ENCODE results near the gene HSD11B1L. TPM values are rescaled to one million over a fixed set of nuclear protein-coding genes. Genes with fewer than 3 reads are reported as not detected.
"Not testable (repeated sequence)": the region's sequence is repeated elsewhere in the genome, so short reads cannot be mapped to it uniquely, and the experiment has no call there.

The HSD11B1L gene
- total RNA-seq, 2 experiments from 2014 or later = 2.2 to 4.1 TPM

DNA sequence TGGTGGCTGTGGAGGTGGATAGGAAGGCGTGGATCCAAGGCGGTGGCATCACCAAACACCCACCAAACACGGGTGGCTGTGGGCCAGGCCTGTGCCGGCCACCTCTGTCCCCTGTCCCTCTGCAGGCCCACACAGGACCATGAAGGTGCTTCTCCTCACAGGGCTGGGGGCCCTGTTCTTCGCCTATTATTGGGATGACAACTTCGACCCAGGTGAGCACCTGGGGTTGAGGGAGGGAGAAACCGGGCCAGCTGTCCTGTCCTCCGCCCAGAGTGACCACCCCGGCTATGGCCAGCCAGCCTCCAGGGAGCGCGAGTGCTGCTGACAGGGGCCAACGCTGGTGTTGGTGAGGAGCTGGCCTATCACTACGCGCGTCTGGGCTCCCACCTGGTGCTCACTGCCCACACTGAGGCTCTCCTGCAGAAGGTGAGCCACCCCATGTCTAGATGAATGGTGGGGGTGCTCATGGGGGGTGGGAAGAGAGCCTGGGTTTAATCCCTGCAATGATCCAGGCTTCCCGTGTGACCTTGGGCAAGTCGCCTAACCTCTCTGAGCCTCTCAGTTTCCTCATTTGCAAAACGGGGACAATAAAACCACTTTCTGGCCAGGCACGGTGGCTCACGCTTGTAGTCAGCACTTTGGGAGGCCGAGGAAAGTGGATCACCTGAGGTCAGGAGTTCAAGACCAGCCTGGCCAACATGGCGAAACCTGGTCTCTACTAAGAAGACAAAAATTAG is 4.0 kb downstream of the HSD11B1L start:
- POLR2A ChIA-PET = no interaction called here
- no peak for ATAC-seq (ENCODE audit: low read depth)
- peaks cover 7% of the 10 kb centered on the region for H3K27me3 Mint-ChIP-seq
- no peak overlapping the region for H3K27ac Mint-ChIP-seq
- no peak for DNase-seq
- peaks cover 16% of the 10 kb centered on the region for H3K4me1 Mint-ChIP-seq
- H3K4me3 Mint-ChIP-seq = no peak overlapping the region
- H3K36me3 Mint-ChIP-seq = peaks cover 1% of the 10 kb centered on the region
- H3K9me3 Mint-ChIP-seq = no peaks in the 10 kb centered on the region

DNA sequence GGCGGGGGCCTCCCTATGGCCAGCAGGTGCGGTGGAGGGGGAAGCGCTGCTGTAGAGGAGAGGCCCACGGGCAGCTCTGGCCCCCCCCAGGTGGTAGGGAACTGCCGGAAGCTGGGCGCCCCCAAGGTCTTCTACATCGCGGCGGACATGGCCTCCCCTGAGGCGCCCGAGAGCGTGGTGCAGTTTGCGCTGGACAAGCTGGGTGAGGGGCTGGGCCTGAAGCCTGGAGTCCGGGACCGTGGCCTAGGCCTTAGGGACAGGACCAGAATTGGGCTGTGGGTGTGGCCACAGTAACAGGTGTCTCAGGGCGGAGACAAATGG is 5.5 kb downstream of the HSD11B1L start:
- peak overlapping the region; percentile 90 for H3K4me3 Mint-ChIP-seq
- no peaks in the 10 kb centered on the region for H3K9me3 Mint-ChIP-seq
- peaks cover 16% of the 10 kb centered on the region for H3K4me1 Mint-ChIP-seq
- ATAC-seq (ENCODE audit: low read depth) (no peak), DNase-seq (no peak)
- H3K27ac Mint-ChIP-seq = peak overlapping the region; percentile 94
- peaks cover 7% of the 10 kb centered on the region for H3K27me3 Mint-ChIP-seq
- POLR2A ChIA-PET = interaction anchor here (0.6 to 2.9 kb wide), 12 partner anchors 10 to 217 kb away, joined by 3 to 29 read pairs (median 4); partner anchors contain the start of genes CATSPERD, DUS3L, LONP1 and NDUFA11
- H3K36me3 Mint-ChIP-seq = peaks cover 10% of the 10 kb centered on the region

DNA sequence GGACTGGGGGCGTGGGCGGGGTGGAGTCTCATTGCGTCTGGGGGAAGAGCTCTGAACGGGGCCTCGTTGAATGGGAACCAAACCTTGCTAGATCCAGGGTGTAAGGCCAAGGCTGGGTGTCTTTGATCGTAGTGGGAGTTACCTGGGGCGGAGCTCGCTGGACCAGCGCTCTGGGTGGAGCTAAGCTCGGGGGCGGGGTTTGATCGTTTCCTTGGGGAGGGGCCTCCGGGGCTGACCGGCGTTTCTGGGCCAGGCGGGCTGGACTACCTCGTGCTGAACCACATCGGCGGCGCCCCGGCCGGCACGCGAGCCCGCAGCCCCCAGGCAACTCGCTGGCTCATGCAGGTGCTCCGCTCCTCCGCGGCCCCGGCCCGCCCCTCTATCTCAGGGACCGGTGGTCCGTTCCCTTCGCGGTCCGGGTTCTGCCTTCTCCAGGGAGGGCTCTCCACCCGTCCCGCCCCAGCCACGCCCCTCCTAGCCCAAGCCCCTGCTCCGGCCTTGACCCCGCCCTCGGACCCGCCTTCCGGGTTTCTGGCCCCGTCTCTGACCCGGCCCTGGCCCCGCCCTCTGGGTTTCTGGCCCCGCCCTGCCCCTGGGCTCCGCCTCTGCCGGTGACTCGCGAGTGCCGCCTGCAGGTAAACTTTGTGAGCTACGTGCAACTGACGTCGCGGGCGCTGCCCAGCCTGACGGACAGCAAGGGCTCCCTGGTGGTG is 6.0 kb downstream of the HSD11B1L start:
- DNase-seq = peak; percentile 100
- Mint-ChIP-seq H3K36me3 (peaks cover 10% of the 10 kb centered on the region), H3K4me1 (peaks cover 12% of the 10 kb centered on the region), H3K9me3 (no peaks in the 10 kb centered on the region), H3K27ac (peak overlapping the region; percentile 94), H3K4me3 (peak overlapping the region; percentile 90), H3K27me3 (peaks cover 7% of the 10 kb centered on the region)
- ATAC-seq (ENCODE audit: low read depth) = peak; percentile 62
- POLR2A ChIA-PET = interaction anchor here (0.6 to 2.9 kb wide), 13 partner anchors 10 to 1157 kb away, joined by 3 to 29 read pairs (median 4); partner anchors contain the start of genes CATSPERD, DUS3L, LONP1 and NDUFA11

DNA sequence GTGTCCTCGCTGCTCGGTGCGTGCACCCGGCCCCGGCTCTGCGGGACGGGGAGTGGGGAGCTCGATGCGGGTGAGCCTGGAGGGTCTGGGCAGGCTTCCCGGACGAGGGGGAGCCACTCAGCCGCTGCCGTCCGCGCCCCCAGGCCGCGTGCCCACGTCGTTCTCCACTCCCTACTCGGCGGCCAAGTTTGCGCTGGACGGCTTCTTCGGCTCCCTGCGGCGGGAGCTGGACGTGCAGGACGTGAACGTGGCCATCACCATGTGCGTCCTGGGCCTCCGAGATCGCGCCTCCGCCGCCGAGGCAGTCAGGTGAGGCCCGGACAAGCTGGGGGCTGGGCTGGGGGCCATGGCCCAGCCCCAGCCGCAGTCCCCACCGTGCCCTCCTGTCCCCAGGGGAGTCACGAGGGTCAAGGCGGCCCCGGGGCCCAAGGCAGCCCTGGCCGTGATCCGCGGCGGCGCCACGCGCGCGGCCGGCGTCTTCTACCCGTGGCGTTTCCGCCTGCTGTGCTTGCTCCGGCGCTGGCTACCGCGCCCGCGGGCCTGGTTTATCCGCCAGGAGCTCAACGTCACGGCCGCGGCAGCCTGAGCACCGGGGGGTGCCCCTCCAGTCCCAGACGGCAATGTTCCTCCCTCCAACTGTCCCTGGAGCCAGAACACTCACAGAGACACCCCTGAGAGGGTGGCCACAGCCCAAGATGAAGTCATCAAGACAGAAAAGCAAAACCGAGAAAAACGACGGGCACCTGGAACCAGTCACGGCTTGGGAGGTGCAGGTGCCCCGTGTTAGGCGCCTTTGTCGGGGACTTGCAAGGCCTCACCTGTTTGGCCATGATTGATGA is 6.8 kb downstream of the HSD11B1L start:
- Mint-ChIP-seq H3K9me3 (no peaks in the 10 kb centered on the region), H3K27me3 (peaks cover 2% of the 10 kb centered on the region), H3K4me1 (peaks cover 16% of the 10 kb centered on the region), H3K36me3 (peaks cover 13% of the 10 kb centered on the region), H3K4me3 (peak overlapping the region; percentile 90), H3K27ac (peak overlapping the region; percentile 94)
- no peak for DNase-seq
- POLR2A ChIA-PET = interaction anchor here (0.6 to 2.9 kb wide), 7 partner anchors 26 to 1156 kb away, joined by 3 to 29 read pairs (median 4); partner anchors contain the start of genes CATSPERD, LONP1, SAFB and SAFB2
- no peak for ATAC-seq (ENCODE audit: low read depth)

DNA sequence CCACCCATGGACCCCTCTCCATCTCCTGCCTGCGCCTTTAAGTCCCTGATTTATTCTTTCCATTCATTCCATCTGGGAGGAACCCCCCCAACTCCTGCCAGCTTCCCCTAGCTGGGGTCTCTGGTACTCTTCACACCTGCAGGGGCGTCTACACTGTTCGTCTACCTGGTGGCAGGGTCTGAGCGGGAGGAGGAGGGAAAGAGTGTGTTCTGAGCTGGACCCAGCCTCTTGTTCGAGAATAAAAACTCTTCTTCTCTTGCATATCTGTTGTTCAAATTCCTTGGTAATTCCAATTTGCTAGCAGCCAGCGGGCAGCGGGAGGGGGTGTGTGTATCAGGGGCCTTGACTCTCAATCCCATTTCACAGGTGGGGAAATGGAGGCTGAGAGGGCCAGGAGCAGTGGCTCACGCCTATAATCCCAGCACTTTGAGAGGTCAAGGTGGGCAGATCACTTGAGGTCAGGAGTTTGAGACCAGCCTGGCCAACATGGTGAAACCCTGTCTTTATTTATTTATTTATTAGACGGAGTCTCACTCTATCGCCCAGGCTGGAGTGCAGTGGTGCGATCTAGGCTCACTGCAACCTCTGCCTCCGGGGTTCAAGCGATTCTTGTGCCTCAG is 7.5 kb downstream of the HSD11B1L start:
- Mint-ChIP-seq H3K36me3 (peaks cover 14% of the 10 kb centered on the region), H3K4me3 (peak overlapping the region; percentile 49), H3K4me1 (peaks cover 16% of the 10 kb centered on the region), H3K27ac (peak overlapping the region; percentile 67)
- DNase-seq; H3K27me3 Mint-ChIP-seq; H3K9me3 Mint-ChIP-seq; ATAC-seq (ENCODE audit: low read depth): not testable (repeated sequence)
- POLR2A ChIA-PET = interaction anchor here (2.9 to 3.8 kb wide), 2 partner anchors 30 to 31 kb away, joined by 26 to 60 read pairs; partner anchors contain the start of genes CATSPERD and LONP1

DNA sequence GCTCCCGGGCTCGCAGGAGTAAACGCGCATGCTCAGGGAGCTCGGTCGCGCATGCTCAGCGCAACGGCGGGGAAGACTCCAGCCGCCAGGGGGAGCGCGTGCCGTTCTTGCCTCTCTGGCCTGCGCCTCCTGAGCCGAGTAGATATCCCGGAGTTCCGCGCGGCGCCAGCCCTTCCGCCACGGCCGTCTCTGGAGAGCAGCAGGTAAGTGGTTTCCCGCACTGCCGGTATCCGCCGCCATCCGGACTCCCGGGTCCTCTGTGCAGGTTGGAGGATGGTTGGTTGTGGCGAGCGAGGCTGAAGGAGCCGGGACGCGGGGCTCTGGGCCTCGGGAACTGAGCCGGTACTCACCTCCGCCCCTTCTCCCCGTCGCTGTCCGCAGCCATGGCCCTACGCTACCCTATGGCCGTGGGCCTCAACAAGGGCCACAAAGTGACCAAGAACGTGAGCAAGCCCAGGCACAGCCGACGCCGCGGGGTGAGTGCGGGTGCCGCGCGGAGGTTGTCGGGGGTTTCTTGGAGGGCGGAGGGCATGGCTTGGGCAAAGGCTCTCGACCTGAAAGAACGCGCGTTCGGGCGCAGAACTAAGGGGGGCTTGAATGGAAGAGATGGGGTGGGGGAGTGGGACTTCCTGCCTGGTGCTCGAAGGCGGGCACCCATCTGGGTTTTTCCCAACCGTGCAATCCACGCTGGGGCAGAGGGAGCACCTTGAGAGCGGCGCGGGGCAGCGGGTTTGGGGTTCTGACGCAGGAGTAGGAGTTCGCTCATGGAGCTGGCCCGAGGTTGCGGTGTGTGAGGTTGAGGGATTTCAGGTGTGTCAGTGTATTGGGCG is 9.5 kb downstream of the HSD11B1L start, which contains the start of gene RPL36:
RPL36 (plus strand) TSS at position 171 of the 830 bp plus-strand sequence; CDS start at position 384, 213 bp downstream.
- peak; percentile 69 for ATAC-seq (ENCODE audit: low read depth)
- Mint-ChIP-seq H3K36me3 (peaks cover 13% of the 10 kb centered on the region), H3K9me3 (no peaks in the 10 kb centered on the region), H3K4me1 (peaks cover 16% of the 10 kb centered on the region), H3K4me3 (peak within 1 kb of the TSS; percentile 98), H3K27me3 (no peaks in the 10 kb centered on the region), H3K27ac (peak within 1 kb of the TSS; percentile 95)
- POLR2A ChIA-PET = interaction anchor here (0.6 to 3.8 kb wide), 13 partner anchors 10 to 213 kb away, joined by 3 to 60 read pairs (median 6); partner anchors contain the start of genes CATSPERD, LONP1, NDUFA11 and SAFB
- peak; percentile 100 for DNase-seq

DNA sequence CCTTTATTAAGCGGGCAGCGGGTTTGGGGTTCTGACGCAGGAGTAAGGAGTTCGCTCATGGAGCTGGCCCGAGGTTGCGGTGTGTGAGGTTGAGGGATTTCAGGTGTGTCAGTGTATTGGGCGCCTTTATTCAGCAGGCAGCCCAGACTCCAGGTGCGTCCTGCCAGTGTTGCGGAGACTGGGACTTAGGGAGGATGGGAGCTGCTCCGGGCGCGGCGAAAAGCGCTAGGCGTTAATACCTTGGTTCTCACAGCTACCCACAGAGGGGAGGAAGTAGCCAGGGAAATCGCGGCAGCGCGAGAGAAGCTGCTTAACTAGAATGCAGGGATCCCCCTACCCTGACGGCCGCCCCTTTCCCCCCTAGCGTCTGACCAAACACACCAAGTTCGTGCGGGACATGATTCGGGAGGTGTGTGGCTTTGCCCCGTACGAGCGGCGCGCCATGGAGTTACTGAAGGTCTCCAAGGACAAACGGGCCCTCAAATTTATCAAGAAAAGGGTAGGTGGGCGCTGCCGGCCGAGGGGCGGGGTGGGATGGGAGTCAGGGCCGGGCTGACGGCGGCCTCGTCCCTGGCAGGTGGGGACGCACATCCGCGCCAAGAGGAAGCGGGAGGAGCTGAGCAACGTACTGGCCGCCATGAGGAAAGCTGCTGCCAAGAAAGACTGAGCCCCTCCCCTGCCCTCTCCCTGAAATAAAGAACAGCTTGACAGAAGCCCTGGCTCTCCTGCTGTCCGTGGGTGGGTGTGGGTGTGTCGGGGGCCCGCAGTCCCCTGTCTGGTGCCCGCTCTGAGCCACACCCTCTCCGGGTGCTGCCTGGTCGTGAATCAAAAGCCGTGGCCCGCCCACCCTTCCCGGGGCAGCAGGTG is 10.4 kb downstream of the HSD11B1L start:
- Mint-ChIP-seq H3K4me3 (peak overlapping the region; percentile 98), H3K27ac (peak overlapping the region; percentile 95), H3K9me3 (no peaks in the 10 kb centered on the region), H3K27me3 (no peaks in the 10 kb centered on the region), H3K4me1 (peaks cover 16% of the 10 kb centered on the region), H3K36me3 (peaks cover 13% of the 10 kb centered on the region)
- POLR2A ChIA-PET = interaction anchor here (0.9 to 3.8 kb wide), 6 partner anchors 10 to 137 kb away, joined by 4 to 60 read pairs (median 6); partner anchors contain the start of genes CATSPERD, LONP1, SAFB and SAFB2
- ATAC-seq (ENCODE audit: low read depth) = no peak
- peak; percentile 63 for DNase-seq

DNA sequence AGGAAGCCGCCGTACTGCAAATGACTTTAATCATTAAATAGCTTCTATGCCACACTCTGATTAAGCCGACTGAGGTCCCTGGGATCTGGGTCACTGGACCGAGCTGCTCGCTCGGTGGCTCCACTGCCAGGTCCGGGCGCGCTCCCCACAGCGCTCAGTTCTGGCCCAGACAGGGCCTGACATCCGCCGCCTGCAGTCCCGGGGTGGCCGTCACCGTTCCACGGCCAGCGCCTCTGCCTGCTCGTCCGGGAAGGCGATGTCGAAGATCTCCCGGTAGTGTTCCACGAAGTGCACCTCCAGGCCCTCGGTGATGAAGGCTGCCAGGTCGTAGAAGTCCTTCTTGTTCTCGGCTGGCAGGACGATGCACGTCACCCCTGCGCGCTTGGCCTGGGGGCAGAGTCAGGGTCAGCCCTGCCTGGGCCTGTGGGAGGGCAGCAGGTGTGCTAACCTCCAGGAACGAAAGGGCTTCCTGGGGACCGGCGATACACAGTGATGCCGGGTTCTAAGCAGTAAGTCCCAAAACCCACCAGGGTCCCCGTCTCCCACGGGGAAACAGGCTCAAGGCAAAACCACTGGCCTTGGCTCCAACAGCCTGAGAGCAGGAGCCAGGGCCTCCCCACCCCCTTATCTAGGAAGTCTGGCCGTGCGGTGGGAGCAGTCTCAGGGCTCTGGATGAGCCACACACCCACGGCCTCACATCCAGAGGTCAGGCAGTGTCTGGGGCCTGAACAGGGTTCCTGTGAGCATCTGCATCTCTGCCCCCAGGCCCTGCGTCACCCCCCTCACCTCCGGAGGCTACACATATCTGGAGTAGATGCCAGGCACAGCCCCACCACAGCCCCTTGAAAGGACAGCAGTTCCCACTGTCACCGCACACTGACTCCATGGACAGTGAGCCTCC is 11.2 kb downstream of the HSD11B1L start:
- Mint-ChIP-seq H3K4me1 (peaks cover 13% of the 10 kb centered on the region), H3K9me3 (no peaks in the 10 kb centered on the region), H3K36me3 (peaks cover 13% of the 10 kb centered on the region), H3K27ac (peak overlapping the region; percentile 54), H3K4me3 (peak overlapping the region; percentile 98), H3K27me3 (no peaks in the 10 kb centered on the region)
- DNase-seq (no peak), ATAC-seq (ENCODE audit: low read depth) (no peak)
- POLR2A ChIA-PET = interaction anchor here (1.2 to 3.8 kb wide), 4 partner anchors 16 to 136 kb away, joined by 4 to 60 read pairs (median 15); partner anchors contain the start of genes CATSPERD, LONP1, SAFB and SAFB2

DNA sequence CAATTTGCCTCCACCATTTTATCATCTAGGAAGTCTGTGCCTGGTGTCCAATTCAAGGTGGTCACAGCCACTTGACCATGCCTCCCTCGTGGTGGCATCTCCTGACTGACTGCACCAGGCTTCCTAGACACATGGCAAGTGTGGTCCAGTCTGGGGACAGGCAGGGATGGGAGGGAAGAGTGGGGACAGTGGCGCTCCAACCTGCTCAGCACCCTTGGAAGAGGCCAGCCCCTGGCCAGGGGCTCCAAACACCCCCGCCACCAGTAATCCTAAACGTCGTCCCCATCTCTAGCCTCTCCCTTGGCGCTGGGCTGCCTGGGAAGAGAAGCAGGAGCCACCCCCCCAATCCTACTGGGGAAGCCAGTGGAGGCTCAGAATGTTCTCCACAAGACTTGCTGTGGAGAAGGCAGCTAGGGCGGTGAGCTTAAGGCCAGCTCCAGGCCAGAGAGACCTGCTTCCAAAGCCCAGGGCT is 11.9 kb downstream of the HSD11B1L start:
- H3K36me3 Mint-ChIP-seq = peaks cover 13% of the 10 kb centered on the region
- POLR2A ChIA-PET = no interaction called here
- H3K27ac Mint-ChIP-seq = no peak overlapping the region
- DNase-seq (no peak), ATAC-seq (ENCODE audit: low read depth) (no peak)
- no peaks in the 10 kb centered on the region for H3K27me3 Mint-ChIP-seq
- peak overlapping the region; percentile 98 for H3K4me3 Mint-ChIP-seq
- peaks cover 13% of the 10 kb centered on the region for H3K4me1 Mint-ChIP-seq
- no peaks in the 10 kb centered on the region for H3K9me3 Mint-ChIP-seq

Data from activated naive CD8-positive, alpha-beta T cell treated with anti-CD3 and anti-CD28 coated beads, Interleukin-2, amount 10 ng/mL, durations not matched to agents 7 days and 5 days (primary cell).